GM13976 (cell line): ENCODE measurements around the gene DHRS3.
"Not testable (repeated sequence)": the region's sequence is repeated elsewhere in the genome, so short reads cannot be mapped to it uniquely, and the experiment has no call there.

Experiments
- DNase-seq: peaks from one replicate; pipeline ENCODE4 v3.0.0; 2012; ENCODE audit warnings: low spot score
- in situ Hi-C: fragments of 300-500 bp; cut with MboI; formaldehyde crosslinking; loops from one replicate; pipeline ENCODE4 v1.12.0; 2022; ENCODE audit warnings: low sequenced_read_pairs, mixed read lengths, inconsistent platforms; ENCODE audit not compliant: unreplicated experiment
- TF ChIP-seq, protein P1 (sequence below): IDR thresholded peaks from 2 replicates; pipeline ENCODE4 v1.5.1; 2012; ENCODE audit warnings: borderline replicate concordance, mild to moderate bottlenecking; ENCODE audit not compliant: insufficient read depth; ENCODE audit errors: extremely low read depth, missing control alignments, control extremely low read depth

DHRS3 gene

DNA sequence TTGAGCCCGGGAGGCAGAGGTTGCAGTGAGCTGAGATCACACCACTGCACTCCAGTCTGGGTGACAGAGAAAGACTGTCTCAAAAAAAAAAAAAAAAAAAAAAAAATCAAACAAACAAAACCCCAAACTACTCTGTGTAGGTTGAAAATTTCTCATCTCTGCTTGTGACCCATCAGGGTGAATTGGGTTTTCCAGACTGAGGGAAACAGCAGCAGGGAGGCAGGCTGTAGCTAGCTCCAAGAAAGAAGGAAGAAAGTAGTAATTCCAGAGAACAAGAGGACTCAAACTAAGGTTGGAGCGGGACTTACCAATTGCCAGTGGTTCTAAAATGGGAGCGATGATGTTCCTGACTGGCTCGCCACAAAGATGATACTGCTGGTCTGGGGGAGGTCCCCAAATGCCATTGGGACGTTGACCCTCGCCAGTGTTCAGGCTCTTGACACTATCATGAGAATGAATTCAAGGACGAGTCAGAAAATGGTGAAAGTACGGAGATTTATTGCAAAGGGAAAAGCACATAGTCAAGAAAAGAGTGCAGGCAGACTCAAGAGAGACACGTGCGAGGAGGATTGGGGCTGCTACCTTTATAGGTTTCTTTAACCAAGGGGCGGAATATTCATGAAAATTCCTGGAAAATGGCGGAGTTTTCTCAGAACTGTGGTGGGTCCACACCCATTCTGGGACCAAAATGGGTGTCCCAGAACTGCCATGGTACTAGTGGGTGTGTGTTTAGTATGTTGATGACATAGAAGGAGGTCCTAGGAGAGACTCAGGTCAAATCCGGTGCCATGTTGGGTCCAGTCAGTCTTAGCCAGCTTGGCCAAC, 39.3 kb upstream of the DHRS3 start:
- TF ChIP-seq, protein P1, sequence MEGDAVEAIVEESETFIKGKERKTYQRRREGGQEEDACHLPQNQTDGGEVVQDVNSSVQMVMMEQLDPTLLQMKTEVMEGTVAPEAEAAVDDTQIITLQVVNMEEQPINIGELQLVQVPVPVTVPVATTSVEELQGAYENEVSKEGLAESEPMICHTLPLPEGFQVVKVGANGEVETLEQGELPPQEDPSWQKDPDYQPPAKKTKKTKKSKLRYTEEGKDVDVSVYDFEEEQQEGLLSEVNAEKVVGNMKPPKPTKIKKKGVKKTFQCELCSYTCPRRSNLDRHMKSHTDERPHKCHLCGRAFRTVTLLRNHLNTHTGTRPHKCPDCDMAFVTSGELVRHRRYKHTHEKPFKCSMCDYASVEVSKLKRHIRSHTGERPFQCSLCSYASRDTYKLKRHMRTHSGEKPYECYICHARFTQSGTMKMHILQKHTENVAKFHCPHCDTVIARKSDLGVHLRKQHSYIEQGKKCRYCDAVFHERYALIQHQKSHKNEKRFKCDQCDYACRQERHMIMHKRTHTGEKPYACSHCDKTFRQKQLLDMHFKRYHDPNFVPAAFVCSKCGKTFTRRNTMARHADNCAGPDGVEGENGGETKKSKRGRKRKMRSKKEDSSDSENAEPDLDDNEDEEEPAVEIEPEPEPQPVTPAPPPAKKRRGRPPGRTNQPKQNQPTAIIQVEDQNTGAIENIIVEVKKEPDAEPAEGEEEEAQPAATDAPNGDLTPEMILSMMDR, result no peak
- in situ Hi-C loops, result no loop called here
- no peak for DNase-seq

DNA sequence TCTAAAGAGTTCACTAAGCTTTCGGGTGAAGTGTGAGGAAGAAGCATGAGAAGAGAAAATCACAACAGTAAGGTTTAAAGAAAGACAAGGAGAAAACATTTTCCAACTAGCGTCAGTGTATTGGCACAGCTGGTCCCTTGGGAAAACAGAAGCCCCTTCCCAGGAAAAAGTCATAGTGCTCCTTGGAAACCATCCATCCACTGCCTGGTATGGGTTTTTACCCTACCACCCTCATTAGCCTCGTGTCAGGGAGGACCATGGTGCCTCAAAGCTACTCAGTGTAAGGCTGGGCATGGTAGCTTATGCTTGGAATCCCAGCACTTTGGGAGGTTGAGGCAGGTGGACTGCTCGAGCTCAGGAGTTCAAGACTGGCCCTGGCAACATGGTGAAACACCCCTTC, 38.6 kb upstream of the DHRS3 start:
- DNase-seq, result no peak
- TF ChIP-seq, protein P1, result no peak
- in situ Hi-C loops, result no loop called here

DNA sequence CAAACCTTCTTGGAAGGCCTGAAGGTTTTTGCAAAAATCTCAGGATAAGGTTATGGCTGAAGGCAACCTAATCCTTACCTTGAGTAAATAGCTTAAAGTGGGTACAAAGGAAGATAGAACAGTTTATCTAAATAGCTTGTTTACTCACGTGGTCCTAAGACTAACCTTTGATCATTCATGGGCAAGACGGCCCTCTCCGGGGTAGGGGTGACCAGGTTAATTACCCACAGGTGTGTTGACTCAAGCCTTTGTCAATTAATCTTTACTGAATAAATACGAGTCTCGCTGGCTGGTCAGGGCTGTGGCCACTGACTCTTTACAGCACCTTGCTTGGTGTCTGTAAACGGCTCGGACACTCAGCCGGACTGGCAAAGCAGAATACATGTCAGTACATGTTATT, 36.6 kb upstream of the DHRS3 start:
- TF ChIP-seq, protein P1, result no peak
- in situ Hi-C loops, result no loop called here
- DNase-seq, result no peak

DNA sequence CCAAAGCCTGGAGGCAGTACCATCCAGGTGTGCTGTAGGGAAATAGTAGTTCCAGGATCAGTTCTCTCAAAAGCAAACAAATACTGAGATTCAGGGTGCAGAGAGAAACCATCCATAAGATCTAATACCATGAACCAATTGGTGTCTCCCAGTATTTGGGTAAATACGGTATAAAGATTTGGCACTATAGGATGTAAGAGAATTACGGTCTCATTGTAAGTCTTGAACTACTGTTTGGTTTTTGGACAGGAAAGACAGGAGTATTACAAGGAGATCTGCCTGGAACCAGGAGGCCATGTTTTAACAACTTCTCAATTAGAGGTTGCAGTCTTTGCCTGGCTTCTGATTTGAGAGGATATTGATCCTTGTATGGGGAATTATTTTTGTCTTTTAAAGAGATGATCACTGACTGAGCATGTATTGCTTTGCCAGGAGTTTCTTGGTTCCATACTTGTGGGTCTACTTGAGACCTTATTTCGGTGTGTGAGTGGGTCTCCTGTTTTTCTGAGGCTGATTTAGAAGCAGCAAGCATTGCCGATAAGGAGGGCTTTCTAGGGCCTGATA, 36.1 kb upstream of the DHRS3 start:
- TF ChIP-seq, protein P1, result no peak
- in situ Hi-C loops, result no loop called here
- no peak for DNase-seq

DNA sequence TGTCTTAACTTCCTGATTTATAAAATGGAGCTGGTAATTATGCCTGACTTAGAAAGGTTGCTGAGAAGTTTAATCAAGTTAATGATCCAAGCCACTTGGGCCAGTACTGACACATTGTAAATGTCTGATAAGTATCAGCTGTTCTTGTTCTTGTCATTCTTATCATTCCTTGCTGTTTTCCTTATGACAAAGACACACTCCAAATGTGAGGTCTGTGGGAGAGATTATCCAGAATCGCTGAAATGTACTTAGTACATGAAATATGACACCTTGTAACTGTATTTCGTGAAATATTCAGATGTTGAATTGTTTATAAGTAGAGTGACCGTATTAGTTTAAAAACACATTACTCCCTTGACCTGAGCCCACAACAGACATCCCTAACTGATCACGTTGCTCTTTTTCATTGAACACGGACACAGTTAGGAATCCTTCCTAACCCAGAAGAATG, 32.0 kb upstream of the DHRS3 start:
- no peak for DNase-seq
- TF ChIP-seq, protein P1, result no peak
- in situ Hi-C loops, result no loop called here

DNA sequence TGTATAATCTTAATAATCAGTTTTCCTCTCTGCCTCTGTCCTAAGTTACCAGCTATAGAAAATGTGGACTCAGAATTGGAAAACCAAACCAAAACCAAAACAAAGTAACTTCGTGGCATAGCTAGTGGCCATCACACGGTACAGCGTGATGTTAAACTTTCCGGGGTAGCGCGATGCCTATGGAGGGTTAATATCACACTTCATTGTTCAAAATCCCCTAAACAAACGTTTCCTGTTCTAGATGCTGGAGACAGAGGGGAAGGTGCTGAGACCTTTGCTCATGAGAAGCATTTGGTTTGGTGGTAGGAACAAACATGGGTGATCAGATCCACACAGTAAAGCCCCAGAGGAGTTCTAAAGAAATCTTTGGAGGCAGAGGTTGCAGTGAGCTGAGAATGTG, 30.7 kb upstream of the DHRS3 start:
- in situ Hi-C loops, result no loop called here
- DNase-seq, result no peak
- TF ChIP-seq, protein P1, result no peak

DNA sequence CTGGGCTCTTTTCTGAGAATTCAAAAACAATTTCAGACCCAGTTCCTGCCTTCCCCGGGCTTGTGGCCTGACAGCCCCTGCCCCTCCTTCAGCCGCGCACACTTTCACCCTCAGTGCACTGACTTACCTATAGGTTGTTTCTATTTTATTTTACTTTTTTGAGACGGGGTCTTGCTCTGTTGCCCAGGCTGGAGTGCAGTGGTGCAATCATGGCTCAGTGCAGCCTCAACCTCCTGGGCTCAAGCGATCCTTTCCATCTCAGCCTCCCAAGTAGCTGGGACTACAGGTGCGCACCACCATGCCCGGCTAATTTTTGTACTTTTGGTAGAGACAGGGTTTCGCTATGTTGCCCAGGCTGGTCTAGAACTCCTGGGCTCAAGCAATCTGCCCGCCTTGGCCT, 27.4 kb upstream of the DHRS3 start:
- DNase-seq, in situ Hi-C loops: not testable (repeated sequence)
